Islet precursor cell (in vitro differentiated cells): ENCODE measurements around the gene EXOC7.

Experiments used
- DNase-seq: peaks from one replicate; pipeline ENCODE4 v3.0.0-alpha.2; 2018

EXOC7 gene, protein sequence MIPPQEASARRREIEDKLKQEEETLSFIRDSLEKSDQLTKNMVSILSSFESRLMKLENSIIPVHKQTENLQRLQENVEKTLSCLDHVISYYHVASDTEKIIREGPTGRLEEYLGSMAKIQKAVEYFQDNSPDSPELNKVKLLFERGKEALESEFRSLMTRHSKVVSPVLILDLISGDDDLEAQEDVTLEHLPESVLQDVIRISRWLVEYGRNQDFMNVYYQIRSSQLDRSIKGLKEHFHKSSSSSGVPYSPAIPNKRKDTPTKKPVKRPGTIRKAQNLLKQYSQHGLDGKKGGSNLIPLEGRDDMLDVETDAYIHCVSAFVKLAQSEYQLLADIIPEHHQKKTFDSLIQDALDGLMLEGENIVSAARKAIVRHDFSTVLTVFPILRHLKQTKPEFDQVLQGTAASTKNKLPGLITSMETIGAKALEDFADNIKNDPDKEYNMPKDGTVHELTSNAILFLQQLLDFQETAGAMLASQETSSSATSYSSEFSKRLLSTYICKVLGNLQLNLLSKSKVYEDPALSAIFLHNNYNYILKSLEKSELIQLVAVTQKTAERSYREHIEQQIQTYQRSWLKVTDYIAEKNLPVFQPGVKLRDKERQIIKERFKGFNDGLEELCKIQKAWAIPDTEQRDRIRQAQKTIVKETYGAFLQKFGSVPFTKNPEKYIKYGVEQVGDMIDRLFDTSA

DNA sequence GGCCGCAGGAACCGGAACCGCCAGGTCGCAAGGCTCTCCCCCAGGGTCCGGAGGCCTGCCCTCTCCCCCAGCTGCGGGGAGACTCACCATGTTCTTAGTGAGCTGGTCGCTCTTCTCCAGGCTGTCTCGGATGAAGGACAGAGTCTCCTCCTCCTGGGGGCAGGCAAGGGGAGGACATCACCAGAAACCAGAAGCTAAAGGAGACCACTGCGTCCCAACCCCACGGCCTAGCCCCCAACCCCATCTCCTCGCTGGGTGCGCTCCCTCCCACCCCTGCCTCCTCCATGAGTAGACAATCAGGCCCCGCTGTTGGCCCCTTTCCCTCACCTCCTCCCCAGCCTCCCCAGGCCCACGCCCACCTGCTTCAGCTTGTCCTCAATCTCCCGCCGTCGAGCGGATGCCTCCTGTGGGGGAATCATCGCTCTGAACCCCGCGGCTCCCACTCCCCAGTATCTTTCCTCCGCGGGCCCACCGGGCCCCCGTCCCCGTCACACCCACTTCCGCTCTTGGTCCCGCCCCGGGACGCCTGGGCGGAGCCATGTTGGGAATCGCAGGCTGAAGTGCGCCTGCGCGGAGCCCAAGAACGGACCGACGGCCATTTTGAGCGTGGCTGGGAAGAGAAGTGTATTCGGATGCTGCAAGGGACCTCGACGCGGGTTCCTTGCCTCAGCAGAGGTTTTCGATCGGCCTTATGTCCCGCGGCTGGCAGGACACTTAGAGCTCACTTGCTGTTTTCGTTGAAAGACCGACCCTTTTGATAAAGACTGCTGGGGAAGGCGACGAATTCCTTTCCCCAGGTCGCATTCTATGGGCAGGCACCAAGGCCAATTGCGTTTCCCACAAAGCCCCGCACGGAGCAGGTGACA, at the start of gene EXOC7:
Gene EXOC7, minus strand, starts transcription at position 514 of the 866 bp plus-strand sequence. Its CDS starts 95 bp downstream, at position 419.
- peak; percentile 97 for DNase-seq

DNA sequence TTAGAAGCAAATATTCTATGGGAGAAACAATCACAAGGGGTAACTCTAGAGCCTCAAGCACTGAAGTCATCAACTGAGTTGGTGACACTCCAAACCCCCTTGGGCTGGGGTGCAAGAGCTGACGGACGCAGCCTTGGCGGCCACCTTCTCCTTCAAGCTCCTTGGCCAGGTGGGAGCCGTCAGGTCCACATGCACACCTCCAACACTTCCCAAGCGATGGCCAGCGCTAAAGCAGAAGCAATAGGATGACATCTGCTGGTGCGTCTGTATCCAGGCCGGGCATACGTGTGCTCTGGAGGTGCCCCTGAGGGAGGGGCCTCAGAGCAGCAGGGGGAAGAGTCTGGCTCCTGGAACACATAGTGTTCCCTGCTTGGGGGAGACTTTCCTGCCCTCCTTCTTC, 49.6 kb upstream of the EXOC7 start:
- DNase-seq = peak; percentile 49

DNA sequence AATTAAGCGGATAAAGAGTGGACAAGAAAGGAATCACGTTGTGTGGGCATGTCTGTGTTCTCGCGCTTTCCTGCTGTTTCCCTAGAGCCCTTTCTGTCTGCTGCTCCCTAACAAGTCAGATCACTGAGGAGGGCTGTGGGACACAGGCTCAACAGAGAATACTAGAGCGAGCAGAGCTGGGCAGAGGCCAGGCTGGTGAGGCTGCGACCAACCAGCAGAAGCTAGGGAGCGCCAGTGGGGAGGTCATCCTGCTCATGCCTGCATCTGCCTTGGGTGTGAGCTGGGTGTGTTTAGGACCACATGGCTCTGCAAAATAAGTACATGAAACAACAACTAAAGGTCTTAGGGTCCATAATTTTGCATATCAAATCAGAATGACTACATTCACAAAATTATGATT, 49.0 kb upstream of the EXOC7 start:
- DNase-seq = peak; percentile 54

DNA sequence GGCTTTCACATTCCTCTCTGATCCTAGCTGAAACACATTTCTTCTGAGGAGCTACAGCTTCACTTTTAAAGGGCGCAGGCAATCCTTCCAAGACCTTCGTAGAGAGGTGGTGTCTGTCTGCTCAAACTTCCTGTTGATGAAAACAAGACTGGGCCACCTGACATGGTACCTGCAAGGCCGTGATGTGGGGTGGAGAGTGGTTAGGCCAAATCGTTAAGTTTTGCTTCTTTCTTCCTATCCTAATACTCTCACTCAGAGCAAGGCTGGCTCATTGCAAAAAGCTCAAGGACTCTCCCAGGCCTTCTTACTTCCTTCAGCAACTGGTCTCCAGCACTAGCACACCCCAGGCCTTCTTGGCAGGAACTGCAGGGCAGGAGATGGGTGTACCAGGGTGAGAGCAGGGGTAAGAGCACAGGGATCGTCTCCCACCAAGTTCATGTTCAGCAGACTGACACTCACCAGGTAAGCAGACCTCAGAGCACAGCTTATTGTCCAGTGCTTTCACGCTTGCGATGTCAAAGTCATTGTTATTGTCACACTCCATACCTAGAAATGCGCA, 48.4 kb upstream of the EXOC7 start:
- peak; percentile 38 for DNase-seq

DNA sequence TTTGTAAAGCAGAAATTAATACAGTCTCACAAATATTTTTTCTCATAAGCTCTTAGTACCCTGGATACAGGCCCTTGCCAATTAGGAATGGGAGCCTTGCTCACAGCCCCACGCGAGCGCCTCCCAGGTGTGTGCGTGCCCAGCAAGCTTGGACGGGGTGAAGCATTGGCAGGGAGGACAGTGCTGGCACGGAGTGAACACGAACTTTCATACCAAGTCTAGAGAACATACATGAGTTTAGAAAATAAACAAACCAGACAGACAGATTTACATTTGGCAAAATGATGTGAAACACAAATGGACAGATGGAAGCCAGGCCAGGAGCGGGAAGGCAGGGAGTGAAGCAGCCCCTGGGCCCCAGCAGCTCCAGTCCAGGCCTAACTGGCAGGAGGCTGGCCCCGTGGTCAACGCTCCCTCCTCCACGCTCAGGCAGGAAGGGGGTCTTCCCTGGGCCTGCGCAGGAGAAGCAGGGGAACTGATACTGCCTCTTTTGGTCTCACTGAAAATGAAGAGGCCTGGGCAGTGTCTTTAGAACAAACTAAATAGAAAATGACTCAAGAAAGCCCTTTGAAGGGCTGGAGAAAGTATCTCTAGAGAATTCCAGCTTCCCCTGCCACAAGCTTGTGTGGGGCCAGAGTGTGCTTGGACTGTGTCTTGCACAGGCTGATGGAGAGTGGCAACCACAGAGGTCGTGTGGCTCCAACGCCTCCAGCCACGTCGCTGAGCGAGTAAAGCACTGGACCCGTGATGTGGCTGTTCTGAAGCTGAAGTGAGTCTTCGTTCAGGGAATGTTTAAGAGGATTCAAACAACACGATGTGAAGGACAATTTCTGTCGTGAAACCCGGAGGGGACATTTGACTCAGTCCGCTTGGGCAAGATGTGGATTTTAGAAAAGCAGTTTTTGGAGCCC, 47.4 kb upstream of the EXOC7 start:
- DNase-seq = peak; percentile 46

DNA sequence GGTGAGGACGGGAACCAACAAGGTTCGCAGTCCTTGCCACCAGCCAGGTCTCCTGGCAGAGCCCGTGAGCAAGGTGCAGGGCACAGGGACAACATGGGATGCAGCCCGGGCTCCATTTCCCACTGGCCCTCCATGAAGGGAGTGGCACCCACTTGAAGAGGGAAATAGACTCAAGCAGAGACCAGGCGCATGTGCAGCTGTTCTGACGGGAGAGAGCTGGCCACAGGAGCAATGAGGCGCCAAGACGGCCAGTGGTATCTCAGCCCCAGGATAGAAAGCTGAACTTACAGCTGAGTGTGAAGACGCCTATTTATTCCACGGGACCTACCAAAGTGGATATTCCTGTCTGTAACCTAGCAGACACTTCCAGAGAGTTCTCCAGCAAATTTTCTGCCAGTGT, 45.6 kb upstream of the EXOC7 start:
- DNase-seq = no peak

DNA sequence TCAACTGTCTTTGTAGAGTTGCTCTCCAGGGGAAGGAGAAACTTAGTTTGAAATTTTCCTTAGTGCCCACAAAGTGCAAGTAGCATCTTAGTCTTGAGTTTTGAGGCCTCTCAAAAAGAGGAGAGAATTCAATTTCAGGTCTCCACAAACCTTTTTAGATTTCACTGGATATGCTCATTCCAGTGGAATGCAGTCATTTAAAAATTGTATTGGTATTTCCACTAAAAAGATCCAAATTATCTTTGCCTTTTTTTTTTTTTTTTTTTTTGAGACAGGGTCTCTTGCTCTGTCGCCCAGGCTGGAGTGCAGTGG, 44.4 kb upstream of the EXOC7 start:
- DNase-seq = no peak

DNA sequence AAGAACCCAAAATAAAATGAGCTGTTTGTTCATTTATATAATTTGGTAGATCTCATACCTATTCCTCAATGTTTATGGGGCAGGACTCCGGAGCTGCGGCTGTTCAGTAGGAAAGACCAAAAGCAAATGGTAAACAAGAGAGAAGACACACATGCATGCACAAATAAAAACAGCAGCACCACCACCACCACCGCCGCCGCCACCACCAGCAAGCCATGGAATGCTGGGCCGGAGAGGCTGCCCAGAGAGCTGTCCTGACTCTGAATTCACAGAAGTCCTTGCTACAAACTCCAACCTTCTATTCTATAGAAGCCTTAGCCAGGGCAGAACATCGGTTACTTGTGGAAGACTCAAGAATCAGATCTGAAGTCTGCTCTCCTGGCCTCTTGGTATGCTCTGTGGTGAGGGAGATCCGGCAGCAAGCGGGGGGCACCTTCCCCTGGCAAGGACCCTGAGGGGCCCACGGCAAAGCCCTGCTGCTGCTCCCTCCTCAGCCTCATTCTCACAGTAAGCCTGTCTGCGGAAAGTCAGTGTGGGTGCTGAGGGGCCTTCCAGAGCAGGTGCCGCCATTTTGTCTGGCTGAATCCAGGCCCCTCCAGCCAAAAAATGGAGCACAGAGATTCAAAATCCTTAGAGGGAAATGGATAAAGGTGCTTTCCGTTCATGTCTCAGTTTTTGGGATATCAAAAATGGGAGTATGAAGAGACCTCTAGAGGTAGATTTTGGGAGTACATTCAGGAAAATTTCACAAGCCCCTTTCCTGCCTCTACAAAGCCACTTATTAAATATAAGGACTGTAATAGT, 43.8 kb upstream of the EXOC7 start:
- DNase-seq = no peak

DNA sequence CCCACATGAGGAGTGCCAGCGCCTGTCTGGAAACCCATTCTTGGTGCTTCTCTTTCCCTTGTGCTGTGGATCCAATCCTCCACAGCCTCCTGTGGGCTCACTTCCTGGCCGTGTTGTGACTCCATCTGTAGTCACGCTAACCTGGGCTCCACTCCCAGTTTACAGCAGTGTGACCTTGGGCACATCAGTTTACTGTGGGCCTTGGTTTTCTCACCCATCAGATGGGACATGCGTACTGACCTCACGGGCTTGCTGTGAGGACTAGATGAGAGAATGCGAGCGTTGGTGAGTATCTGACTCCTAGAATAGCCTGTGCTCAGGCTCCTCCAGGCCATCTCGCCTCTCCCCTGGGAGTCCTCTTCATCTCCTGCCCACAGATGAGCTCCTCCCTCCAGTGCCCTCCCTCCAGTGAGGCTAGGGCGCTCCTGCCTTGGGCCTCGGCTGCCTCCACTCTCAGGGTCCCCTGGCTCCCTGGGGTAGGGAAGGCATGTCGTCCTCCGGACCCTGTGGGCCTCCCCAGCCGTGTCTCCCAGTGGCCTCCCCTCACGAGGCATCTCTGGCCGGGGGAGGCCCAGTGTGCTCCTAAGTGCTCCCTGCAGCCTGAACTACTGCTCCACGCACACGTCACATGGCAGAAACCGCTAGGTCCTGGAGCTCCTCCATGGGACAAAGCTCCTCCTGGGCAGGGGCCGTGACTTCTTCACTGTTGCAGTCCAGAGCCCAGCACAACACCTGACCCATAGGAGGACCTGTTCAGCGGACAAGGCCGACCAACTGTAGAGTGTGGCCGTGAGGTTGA, 42.7 kb upstream of the EXOC7 start:
- DNase-seq = peak; percentile 46

DNA sequence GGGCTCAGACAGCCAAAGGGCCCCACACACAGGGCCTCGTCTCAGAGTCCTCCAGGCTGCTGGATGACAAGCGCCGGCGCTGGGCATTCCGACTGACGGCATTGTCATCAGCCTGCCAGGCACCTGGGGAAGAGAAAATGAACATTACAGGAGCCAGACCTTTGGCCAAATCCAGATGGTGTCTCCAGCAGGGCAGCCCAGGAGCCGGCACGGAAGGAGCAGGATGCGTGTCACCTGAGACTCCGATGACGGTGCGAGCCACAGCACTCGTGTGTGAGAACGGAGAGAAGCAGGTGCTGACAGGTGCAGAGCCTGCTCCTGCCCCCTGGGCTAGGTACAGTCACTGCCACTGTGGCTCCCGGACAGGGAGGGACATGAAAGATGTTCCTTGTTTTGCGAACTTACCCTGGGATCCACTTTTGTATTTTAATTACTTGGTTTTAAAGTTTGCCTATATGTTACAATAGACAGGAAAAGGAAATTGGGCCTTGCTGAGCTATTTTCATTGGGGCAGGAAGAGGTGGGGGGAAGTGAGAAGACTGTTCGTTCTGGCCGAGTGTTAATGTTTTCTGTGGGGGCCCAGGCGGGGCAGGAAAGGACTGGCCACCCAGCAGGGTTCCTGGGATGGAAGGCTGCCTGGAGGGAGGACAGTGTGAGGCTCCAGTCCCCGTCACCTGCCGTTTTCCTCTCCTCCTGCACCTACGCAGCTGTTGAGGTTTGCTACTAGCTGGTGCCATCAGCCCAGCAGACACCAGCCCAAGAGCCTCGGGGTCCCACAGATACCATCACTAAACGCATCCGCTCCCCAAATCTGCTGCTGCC, 41.9 kb upstream of the EXOC7 start:
- DNase-seq = no peak

DNA sequence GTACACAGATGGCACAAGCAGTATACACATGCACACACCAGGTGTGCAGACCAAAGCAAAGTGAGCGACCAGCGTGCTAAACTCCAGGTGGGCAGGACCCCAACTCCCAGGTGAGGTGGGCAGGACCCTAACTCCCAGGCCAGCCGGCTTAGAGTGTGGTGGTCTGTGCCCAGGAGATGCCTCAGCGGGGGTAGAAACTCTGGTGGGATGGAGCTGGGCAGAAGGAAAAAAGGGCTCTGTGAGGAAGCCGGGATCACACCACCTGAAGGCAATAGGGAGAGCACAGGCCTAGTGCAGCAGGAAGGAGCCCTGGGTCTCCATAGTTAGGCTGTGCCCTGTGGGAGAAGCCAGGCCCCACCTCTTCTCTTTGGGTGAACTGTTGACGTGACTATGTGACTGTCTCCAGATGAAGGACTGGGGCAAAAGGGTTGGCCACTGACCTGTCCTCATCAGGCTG, 39.0 kb upstream of the EXOC7 start:
- DNase-seq = no peak

DNA sequence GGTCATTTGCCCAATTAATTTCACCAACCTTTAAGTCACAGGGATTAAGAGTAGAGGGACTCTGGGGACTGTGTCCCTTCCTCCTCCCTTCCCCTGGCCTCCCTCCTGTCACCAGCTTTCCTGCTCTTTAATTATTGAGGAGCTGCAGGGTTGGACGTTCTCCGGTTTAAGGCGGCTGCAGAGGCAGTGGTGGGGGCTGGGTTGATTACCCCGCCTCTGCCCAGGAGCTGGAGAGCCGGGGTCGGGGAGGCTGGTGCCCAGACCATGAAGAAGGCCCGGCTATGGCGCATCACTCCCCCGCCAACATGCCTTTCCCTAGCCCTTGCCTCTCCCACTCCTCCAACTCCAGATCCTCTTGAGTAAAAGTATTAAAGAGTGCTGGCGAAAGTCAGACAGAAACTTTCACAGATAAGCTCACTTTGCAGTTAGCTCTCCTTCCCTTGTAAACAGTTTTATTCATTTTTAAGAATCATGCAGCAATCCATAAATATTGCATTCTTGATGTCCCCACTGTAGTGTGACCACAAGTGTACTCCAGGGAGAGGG, 38.5 kb upstream of the EXOC7 start:
- DNase-seq = no peak

DNA sequence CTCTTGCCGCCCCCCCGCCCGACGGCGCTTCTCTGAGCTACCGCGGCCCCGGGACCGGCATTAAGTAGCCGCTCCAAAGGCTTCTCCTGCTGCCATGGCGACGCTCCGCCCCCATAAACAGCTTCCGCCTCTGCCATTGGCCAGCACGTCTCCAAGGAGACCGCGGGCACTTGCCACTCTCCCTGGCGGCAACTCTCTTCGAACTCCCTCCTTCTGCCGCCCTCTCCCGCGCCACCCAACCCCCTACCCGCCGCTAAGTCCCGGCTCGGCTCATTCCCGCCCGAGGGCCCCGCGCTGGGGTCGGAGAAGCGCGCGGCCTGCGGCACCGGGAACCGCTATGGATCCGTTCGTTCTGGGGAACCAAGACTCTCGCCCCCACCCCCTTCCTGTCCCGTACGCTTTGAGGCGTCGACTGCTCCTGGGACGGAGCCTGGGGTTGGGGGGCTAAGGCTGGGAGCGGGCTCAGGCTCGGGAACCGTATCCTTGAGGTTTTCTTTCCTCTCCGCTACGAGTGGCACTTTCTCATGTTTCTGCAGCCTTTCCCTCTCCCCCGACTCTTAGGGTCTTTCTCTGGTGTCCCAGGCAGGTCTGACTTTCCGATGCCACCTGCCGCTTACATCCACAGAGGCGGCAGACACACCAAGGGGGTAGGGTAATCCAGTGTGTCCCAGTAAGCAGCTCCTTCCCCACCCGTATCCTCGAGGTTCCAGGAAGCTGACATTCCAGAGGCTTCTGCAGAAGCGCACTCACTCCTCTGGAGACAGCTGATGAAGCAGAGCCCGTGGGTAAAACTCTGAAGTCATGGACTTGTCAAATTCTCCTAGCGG, 37.8 kb upstream of the EXOC7 start, which contains the start of gene FOXJ1:
Gene FOXJ1, minus strand, starts transcription at position 34 of the 827 bp plus-strand sequence. CDS start 850 bp downstream, outside the sequence.
- DNase-seq = peak; percentile 99

DNA sequence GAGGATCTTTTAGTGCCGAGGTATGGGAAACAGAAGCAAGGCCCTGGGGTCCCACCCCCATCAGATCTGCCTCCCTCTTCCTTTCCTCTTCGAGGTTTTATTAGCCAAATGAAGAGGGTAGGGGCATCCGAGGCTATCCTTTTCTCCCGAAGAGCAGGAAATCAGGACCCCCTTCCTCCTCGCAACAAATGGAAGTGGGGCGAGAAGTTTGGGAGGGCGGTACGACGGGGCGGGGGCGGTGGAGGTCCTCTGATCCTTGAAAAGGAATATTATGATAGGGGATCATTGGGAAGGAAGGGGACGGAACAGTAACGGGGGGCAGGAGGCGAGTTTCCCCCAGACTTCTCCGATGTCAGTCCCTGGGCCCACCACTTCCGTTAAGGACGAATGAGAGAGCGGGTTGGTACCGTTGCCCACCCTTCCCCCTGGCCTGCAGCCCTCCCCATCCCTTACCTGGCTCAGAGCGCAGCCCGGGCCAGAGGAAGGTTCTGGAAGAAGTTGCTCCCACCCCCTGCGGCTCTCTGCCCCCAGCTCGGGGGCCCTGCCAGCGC, 37.1 kb upstream of the EXOC7 start:
- DNase-seq = no peak

DNA sequence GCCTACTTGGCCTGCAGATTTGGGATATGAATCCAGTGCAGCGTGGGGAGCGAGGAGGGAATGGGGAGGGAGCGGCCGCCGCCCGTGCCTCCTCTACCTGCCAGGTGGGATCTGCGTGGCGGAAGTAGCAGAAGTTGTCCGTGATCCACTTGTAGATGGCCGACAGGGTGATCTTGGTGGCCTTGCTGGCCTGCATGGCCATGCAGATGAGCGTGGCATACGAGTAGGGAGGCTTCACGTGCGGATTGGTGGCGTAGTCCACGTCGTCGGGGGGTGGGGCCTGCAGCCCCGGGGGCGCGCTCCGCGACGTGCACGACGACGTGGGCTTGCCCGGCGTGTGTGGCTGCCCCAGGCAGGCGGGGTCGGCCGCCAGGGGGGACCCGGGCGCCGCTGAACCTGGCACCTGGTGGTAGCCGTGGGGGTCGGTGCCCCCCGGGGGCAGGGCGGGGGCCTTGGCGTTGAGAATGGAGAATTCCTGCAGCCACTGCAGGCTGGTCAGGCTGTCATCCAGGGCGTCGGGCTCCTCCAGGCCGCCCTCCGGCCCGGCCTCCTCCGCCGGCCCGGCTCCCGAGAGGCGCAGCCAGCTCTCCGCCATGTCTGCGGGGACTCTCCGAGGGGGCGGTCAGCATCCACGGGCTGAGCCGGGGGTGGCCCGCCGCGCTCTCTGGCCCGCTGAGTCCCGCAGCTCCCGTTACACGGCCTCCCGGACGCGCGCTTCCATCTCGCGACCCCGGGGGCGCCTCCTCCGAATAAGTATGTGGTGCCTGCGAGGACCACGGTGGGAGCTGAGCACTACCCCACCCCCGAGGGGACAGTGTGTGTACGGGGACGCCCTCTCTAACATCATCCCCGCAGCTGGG, 36.4 kb upstream of the EXOC7 start:
- peak; percentile 72 for DNase-seq

DNA sequence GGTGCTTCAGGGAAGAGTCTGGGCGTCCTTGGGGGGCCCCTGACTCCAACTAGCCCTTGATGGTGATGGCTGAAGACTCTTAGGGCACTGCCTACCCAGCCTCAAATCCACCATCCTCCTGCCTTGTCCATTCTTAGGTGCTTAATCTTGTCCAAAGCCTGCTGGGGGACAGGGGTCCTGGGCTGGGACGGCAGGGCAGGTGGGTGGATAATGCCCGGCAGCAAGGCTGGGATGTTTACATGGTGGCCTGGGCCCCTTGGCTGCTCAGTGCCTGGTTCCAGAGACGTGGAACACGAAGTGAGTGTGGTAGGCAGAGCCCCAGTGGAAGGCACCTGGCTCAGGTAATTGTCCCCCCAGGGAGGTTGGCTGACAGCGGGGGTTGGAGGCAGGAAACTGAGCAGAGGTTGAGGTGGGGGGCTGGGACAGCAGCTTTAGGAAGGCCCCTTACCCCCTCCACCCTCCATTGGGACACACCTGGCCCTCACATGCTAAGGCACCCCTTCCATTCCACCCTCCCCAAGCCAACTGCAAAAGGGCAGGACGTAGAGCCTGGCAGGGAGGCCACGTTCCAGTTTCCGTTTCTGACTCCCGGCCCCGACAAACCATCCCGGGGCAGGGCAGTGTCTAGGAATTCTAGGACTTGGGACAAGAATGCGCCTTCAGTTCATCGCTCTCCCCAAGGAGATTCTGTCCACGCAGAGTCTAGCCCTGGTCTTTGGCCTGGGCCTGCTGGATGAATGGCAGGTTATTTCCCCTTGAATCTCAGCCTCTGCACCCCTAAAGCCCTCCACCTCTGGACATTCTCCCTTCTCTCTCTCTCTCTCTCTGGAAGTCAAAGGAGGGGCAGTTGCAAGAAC, 35.5 kb upstream of the EXOC7 start:
- peak; percentile 70 for DNase-seq
